Stimulated activated CD4-positive, alpha-beta T cell treated with anti-CD3 and anti-CD28 coated beads, TNF-alpha, amount 100 ng/mL, for 24 hours (primary cell): ENCODE results near the gene RAB6A.
"Not testable (repeated sequence)": the region's sequence is repeated elsewhere in the genome, so short reads cannot be mapped to it uniquely, and the experiment has no call there.

Source experiments
- DNase-seq, 3 experiments: peaks; one replicate each; pipeline ENCODE4 v3.0.0-alpha.2; 2020; ENCODE audit warnings: low read depth in 3 of 3

The RAB6A gene

DNA sequence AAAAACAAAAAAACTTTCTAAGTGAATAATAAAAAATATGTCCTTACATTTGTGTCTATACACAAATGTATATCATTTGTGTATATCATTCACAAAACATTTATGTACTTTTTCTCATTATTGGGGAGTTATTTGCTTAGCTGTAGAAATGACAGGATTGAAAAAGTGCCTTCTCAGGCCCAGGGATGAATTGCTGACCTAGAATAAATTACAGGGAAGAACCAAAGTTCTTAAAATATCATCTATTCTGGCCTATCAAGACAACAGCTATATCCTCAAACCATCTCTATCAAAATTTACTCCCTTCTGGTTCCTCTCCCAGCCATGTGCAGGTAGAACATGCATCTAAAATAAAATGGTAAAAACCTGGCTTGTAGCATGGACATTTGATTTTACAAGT, 1.9 kb upstream of the RAB6A start:
- DNase-seq, result no peak

DNA sequence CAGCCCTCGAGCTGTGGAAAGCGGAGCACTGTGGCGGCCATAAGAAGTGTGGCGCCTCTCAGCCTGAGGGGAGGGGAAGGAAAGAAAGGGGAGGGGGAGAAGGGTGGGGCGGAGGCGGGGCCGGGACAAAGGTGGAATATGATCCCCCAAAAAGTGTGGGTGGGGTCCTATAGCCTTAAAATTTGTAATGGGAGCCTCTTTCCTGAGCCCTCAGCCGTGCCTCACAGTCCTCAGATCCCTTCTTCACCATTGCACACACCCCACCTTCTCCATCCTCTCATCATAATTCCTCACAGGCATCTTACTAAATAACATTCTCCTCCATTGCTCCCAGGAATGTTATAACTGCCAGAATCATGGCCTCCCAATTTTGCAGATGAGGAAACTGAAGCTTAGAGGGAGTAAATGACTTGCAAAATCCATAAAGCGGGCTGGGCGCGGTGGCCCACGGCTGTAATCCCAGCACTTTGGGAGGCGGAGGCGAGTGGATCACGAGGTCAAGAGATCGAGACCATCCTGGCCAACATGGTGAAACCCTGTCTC, 600 bp upstream of the RAB6A start:
- no peak for DNase-seq

DNA sequence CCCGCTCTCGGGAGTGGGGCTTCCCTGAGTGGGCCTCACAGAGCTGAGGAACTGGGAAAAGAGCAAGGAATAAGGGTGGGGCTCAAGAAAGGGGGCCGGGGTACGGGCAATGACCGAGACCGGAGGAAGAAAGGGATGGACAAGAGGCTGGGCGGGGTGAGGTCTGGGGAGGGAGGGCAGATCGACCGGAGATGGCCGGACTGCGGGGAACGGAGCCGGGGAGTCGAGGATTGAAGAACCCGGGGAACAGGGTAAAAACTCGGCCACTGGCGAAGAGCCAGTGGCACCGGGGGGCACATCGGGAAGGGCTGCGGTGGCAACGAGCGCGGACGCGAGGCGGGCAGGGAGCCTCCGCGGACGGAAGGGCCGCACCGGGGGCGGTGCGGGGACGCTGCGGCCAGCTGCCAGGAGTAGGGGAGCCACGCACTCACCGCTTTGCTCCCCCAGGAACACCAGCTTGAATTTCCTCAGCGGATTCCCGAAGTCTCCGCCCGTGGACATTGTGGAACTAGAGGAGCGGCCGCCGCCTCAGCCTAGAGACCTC, 667 bp downstream of the RAB6A start:
- DNase-seq, result peak in 1 of 3 experiments; percentile 5

DNA sequence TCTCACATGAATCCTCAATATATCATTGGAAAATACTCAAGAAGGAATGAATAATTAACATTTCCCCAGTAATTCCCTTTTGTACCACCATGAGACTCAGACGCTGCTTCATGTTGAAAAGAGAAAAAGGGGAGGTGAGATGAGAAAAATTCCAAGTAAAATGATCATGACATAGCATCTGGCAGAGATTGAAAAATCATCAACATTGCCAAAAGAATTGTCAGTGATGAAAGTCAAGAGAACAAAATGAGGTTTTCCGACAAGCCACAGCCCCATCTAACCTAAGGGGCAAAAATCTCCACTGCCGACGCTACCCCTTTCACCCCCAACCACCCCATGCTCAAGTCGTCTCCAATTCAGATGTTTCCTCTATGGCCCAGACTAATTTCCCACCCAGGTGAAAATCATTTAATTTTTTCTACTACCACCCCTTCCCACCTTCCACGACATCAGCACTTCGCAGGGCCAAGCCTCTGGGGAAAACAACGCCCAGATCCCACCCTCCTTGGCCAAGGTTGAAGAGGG, 1.2 kb downstream of the RAB6A start:
- DNase-seq, result no peak

DNA sequence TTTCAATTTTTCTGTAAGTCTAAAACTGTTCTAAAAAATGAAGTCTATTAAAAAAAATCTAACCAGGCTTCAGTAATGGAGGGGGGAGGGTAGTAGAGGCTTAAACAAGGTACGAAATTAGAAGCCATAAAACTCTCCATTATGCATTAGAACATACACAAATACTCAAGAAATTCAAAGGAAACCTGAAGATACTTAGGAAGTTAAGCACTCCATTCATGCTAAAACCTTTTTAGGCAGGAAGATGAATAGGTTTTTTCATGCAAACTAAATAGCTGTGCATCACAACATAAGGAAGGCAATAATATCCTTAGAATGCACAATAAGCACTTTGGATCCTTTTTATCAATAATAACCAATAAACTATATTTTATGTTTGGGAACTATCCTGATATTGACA, 2.4 kb downstream of the RAB6A start:
- no peak for DNase-seq

DNA sequence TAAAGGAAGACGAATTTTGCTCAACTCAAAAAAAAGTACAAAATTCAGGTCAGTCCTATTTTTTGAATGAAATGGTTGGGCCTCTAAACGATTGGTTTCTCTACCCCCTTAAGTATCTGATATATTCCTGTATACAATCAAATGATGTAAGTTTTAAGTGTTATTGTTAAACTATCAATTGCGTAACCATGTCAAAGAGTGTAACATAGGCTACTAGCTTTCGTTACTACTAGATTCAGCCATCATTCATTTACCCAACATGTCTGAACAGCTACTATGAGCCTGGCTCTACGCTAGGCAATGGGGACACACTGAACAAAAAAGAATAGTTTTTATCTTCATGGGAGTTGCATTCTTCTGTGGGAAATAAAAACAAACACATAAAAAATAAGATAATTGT, 3.3 kb downstream of the RAB6A start:
- DNase-seq, result no peak

DNA sequence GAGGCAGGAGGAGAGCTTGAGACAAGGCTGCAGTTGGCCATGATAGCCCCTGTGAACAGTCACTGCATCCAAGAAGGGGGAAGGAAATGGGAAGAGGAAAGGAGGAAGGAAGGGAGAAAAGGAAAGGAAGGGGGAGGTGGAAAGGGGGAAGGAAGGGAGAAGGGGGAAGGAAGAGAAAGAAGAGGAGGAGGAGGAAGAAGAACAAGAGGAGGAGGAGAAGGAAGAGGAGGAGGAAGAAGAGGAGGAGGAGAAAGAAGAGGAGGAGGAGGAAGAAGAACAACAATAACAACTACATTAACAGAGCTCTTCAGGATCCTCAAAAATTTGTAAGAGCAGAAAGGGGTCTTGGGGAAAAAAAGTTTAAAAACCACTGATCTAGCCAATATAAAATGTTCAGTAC, 5.2 kb downstream of the RAB6A start:
- no peak for DNase-seq

DNA sequence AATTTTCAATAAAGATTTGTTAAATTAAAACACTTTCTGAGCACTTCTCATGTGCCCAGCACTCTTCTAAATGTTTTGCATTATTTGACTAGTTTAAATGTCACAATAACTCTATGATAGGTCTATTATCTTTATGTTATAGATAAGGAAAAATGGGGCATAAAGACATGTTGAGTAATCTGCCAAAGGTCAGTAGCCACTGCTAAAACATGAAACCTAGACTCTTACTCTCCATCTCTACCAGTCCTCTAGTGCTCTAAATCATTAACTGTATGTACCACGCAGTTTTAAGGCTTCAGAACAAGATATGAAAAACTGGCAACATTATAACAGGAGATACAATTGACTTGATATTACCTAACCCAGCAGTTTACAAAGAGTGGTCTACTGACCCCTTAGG, 6.9 kb downstream of the RAB6A start:
- no peak for DNase-seq

DNA sequence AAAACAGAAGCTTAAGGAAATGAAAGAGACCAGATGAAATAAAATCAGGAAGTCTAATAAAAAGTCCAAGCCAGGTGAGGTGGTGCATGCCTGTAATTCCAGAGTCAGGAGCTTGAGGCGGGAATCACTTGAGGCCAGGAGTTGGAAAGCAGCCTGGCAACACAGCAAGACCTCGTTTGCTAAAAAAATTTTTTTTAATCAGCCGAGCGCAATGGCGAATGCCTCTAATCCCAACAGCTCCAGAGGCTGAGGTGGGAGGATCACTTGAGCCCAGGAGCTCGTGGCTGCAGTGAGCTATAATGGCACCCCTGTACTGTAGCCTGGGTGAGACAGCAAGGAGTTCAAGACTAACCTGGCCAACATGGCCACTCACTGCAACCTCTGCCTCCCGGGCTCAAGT, 8.0 kb downstream of the RAB6A start:
- no peak for DNase-seq

DNA sequence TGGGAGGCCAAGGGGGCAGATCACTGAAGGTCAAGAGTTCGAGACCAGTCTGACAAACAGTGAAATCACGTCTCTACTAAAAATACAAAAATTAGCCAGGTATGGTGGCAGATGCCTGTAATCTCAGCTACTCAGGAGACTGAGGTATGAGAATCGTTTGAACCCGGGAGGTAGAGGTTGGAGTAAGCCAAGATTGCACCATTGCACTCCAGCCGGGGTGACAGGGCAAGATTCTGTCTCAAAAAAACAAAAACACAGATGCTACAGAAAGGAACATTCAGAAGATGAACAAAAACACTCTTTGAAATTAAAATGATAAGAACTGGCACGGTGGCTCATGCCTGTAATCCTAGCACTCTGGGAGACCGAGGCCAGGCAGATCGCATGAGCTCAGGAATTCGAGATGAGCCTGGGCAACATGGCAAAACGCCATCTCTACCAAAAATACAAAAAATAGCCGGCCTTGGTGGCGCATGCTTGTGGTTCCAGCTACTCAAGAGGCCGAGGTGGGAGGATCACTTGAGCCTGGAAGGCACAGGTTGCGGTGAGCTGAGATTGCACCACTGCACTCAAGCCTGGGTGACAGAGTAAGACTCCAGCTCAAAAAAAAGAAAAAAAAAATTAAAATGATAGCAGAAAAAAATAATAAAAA, 8.5 kb downstream of the RAB6A start:
- no peak for DNase-seq

DNA sequence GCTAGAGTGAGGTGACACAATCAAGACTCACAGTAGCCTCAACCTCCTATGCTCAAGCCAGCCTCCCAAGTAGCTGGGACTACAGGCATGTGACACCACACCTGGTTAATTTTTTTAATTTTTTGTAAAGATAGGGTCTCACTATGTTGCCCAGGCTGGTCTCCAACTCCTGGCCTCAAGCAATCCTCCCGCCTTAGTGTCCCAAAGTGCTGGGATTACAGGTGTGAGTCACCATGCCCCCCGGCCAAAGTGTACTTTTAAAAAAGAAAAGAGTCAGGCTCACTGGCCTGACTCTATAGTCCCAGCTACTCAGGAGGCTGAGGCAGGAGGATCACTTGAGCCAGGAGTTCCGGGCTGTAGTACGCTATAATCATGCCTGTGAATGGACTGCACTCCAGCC, 10.0 kb downstream of the RAB6A start:
- DNase-seq, result not testable (repeated sequence)

DNA sequence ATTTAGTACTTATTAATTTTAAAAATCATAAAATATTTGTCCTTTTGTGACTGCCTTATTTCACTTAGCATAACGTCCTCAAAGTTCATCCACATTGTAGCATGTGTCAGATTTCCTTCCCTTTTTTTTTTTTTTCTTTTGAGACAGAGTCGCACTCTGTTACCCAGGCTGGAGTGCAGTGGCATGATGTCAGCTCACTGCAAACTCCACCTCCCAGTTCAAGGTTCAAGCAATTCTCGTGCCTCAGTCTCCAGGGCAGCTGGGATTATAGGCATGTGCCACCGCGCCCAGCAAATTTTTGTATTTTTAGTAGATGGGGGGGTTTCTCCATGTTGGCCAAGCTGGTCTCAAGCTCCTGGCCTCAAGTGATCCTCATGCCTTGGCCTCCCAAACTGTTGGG, 10.6 kb downstream of the RAB6A start:
- no peak for DNase-seq

DNA sequence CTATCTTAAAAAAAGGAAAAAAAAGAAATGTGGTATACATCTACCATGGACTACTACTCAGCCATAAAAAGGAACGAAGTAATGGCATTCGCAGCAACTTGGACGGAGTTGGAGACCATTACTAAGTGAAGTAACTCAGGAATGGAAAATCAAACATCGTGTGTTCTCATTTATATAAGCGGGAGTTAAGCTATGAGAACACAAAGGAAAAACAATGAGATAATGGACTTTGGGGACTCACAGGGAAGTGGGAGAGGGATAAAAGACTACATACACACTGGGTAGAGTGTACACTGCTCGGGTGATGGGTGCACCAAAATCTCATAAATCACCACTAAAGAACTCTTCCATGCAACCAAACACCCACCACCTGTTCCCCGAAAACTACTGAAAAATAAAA, 11.8 kb downstream of the RAB6A start:
- no peak for DNase-seq

DNA sequence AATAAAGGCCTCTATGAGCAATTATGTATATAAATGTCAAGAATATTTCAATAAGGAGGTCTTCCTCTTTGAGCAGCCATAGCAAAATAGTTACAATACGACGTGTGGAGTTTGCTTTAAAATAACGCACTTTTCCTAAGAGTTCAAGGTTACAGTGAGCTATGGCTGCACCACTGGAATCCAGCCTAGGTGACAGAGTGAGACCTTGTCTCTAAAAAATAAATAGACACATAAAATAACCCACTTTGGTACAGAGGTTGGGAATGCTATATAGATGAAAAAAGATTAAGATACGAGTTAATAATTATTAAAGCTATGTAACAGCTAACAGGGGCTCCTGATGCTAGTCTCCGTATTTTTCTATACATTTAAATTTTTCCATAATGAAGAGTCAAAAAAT, 12.6 kb downstream of the RAB6A start:
- no peak for DNase-seq

DNA sequence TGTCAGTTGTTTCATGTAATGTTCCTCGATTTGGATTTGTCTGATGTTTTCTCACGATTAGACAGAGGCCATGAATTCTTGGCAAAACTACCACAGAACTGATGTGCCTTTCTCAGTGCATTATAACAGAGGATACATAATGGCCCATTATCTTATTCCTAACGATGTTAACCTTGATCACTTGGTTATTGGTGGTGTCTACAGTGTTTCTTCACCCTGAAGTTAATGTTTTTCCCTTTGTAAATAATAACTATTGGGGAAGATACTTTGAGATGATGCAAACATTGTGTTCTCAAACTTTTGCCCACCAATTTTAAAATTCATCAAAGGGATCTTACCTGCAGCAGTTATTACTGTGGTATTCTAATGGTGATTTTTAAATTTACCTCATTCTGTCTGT, 13.1 kb downstream of the RAB6A start:
- no peak for DNase-seq

DNA sequence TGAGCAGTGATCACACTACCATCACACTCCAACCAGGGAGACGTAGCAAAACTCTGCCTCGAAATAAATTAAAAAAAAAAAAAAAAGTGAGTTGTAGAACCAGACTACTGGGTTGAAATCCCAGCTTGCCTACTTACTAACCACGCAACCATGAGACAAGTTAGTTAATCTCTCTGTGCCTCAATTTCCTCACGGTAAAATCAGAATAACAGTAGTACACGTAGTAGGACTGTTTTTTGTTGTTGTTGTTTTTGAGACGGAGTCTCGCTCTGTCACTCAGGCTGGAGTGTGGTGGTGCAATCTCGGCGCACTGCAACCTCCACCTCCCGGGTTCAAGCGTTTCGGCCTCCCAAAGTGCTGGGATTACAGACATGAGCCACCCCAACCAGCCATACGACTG, 14.2 kb downstream of the RAB6A start:
- no peak for DNase-seq

DNA sequence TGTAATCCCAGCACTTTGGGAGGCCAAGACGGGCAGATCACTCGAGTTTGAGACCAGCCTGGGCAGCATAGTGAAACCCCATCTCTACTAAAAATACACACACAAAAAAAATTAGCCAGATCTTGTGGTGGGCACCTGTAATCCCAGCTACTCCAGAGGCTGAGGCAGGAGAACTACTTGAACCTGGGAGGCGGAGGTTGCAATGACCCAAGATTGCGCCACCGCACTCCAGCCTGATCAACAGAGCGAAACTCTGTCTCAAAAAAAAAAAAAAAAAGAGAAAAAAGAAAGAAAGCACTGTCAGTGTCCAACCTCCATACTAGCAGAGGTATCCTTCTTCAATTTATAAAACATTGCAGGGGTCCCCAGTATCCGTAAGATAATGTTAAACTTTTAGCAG, 17.8 kb downstream of the RAB6A start:
- no peak for DNase-seq

DNA sequence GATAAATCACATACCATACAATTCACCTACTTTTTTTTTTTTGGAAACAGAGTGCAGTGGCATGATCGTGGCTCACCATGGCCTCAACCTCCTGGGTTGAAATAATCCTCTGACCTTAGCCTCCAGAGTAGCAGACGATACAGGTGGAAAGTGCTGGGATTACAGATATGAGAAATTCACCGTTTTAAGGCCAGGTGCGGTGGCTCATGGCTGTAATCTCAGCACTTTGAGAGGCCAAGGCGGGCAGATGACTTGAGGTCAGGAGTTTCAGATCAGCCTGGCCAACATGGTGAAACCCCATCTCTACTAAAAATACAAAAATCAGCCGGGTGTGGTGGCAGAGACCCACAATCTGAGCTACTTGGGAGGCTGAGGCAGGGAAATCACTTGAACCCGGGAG, 24.9 kb downstream of the RAB6A start:
- not testable (repeated sequence) for DNase-seq

DNA sequence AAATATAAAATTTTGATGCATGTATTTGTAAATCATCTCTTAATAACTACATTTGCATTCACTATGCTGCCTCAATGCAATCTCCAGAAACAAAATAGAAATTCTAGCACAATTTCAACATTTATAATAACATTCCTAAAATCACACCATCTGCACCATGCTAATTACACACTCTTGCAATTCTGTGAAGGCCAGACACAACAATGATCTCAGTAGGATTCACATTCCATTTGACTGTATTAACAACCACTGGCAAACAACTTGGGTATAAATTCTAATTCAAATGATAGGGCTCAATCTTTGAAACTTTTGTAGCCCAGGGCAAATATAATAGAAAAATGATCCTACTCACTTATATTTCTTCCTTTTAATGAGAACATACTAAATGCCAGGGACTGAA, 25.9 kb downstream of the RAB6A start:
- no peak for DNase-seq

DNA sequence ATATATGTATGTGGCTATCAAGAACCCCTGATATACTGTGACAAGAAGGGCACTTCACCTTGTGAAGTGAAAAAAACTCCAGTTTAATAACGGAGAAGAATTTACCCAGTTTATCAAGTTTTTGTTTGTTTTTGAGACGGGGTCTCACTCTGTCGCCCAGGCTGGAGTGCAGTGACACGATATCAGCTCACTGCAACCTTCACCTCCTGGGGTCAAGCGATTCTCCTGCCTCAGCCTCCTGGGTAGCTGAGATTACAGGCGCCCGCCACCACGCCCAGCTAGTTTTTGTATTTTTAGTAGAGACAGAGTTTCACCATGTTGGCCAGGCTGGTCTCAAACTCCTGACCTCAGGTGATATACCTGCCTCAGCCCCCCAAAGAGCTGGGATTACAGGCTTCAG, 26.9 kb downstream of the RAB6A start:
- DNase-seq, result not testable (repeated sequence)

DNA sequence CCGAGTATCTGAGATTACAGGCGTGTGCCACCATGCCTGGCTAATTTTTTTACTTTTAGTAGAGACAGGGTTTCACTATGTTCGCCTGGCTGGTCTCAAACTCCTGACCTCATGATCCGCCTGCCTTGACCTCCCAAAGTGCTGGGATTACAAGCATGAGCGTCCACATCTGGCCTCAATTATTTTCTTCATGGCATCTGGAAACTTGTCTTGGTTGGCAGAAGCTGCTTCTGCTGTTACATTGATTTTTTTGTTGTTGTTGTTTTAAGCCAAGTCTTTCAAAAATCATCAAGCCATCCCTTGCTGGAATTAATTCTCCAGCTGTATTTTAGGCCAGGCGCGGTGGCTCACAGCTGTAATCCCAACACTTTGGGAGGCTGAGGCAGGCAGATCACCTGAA, 27.9 kb downstream of the RAB6A start:
- DNase-seq, result not testable (repeated sequence)

DNA sequence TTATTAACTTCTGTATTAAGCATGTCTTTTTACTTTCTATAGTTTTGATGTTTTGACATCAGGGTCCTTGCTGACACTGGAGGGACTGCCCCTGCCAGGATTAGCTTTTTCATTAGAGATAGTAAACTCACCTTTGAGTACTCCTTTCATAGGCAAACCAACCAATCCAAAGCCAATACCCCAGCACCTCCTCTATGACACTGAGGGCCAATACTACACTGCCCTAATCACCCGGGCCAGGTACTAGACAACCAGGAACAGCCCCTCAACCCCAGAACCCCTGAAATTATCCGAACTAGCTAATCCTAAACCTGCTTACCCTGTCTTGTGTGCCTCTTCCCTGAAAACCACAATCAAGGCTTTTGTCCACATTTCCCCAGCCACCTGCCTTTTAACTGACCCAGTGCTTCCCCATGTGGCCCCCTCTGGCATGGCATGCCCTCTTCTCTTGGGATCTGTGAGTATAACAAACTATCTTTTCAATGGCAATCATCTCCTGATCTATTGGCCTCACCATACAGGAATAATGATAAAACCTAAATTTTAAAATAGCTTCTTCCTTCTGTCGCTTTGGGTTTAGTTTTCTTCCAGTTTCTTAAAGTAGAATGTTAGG, 31.2 kb downstream of the RAB6A start:
- DNase-seq, result no peak

DNA sequence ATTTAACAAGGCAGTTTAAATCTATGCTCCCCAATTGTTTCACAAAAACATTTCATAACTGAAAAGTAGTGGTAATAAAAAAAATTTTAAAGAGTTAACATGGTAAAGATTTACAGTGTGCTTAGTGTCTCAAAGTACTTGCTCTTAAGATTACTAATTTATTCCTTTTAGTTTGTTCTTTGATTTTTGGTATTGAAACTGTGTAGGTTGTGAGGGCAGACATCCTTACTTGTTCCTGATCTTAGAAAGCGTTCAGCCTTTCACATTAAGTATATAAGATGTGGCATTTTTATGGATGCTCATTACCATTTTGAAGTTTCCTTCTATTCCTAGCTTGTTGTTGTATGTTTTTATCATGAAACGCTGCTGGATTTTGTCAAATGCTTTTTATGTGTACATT, 32.9 kb downstream of the RAB6A start:
- no peak for DNase-seq
